K562 (cell line): ENCODE results near the gene SAXO1. TPM values are rescaled to one million over a fixed set of nuclear protein-coding genes. Genes with fewer than 3 reads are reported as not detected.
"Not testable (repeated sequence)": the region's sequence is repeated elsewhere in the genome, so short reads cannot be mapped to it uniquely, and the experiment has no call there.

ENCODE experiments used
- ATAC-seq: fragments of 200-7000 bp; cut with Tn5 transposase; 3 replicates; pipeline ENCODE4 v1.9.1; 2020; ENCODE audit warnings: moderate library complexity
- BruUV-seq: library from RNA; stranded (reverse); fragments of 400-500 nt; replicated peaks from 2 replicates; lab custom pipeline; 2021; lab: Mats Ljungman, UMichigan
- CTCF ChIA-PET: fragments of 300-600 bp; formaldehyde crosslinking; extraction: SDS; loops from one replicate; lab custom pipeline; 2021; ENCODE audit warnings: low intra/inter-chr PET ratio; lab: Yijun Ruan, JAX
- POLR2A ChIA-PET: fragments of 300-600, 350-650 bp; sonication (Branson Sonifier 250); formaldehyde crosslinking; extraction: SDS; loops from one replicate; lab custom pipeline; 2021; ENCODE audit warnings: antibody characterized with exemption, inconsistent platforms; lab: Yijun Ruan, JAX
- DNase-seq, 4 experiments: peaks; one replicate each; pipeline versions ENCODE4 v3.0.0 to v3.0.0-alpha.2; 2011 to 2018; ENCODE audit warnings: low spot score in 3 of 4, mixed read lengths in 3 of 4; ENCODE audit errors: extremely low read depth in 1 of 4
- FAIRE-seq: peaks from 2 replicates; lab custom pipeline; 2011; peaks lifted over from hg19 to GRCh38; lab: Jason Lieb, UNC
- H2AFZ ChIP-seq: 2 replicates; pipeline ENCODE4 v1.6.0; 2011; ENCODE audit warnings: low read depth, low read length, control low read depth, inconsistent platforms
- H3K27ac ChIP-seq: fragments of 200-600 bp; 3 replicates; pipeline ENCODE4 v1.8.0; 2011; ENCODE audit warnings: low read depth, mild to moderate bottlenecking, control low read depth, inconsistent platforms, low read length, moderate library complexity, mixed read lengths; ENCODE audit errors: extremely low read depth
- H3K27me3 ChIP-seq, 2 experiments: fragments of 300-600 bp in 1 of 2; 2 replicates in 1 of 2; 3 replicates in 1 of 2; pipeline versions ENCODE4 v1.6.0 to v1.8.0; 2011; ENCODE audit warnings: inconsistent platforms in 2 of 2, low read length in 2 of 2, mild to moderate bottlenecking in 1 of 2, mixed read lengths in 1 of 2, moderate library complexity in 1 of 2; ENCODE audit not compliant: control insufficient read depth in 2 of 2, insufficient read depth in 2 of 2
- H3K36me3 ChIP-seq: fragments of 300-600 bp; 3 replicates; pipeline ENCODE4 v1.8.0; 2011; ENCODE audit warnings: mild to moderate bottlenecking, low read length, inconsistent platforms; ENCODE audit not compliant: control insufficient read depth, insufficient read depth
- H3K4me1 ChIP-seq, 2 experiments: fragments of 200-600 bp in 1 of 2; replicated peaks in 1 of 2; 2 replicates in 1 of 2; 3 replicates in 1 of 2; pipeline versions ENCODE4 v1.5.1 to v1.8.0; 2011; ENCODE audit warnings: inconsistent platforms in 2 of 2, low read length in 2 of 2, mild to moderate bottlenecking in 1 of 2, mixed read lengths in 1 of 2, moderate library complexity in 1 of 2; ENCODE audit not compliant: control insufficient read depth in 2 of 2, insufficient read depth in 2 of 2
- H3K4me2 ChIP-seq: 2 replicates; pipeline ENCODE4 v1.6.1; 2011; ENCODE audit warnings: low read length, control low read depth, inconsistent platforms, mixed read lengths; ENCODE audit not compliant: insufficient read depth
- H3K4me3 ChIP-seq: fragments of 200-600 bp; sonication (generic), shearing (Covaris generic); 2 replicates; pipeline ENCODE4 v1.5.1; 2016; ENCODE audit warnings: control low read depth, inconsistent platforms
- H3K79me2 ChIP-seq: fragments of 200-600 bp; 3 replicates; pipeline ENCODE4 v1.8.0; 2011; ENCODE audit warnings: low read length, inconsistent platforms; ENCODE audit not compliant: control insufficient read depth, insufficient read depth
- H3K9ac ChIP-seq, 2 experiments: 2 replicates each; pipeline versions ENCODE4 v1.6.0 to v1.6.1; 2011; ENCODE audit warnings: low read depth in 2 of 2, low read length in 2 of 2, control low read depth in 1 of 2, inconsistent platforms in 1 of 2, mild to moderate bottlenecking in 1 of 2, mixed read lengths in 1 of 2; ENCODE audit not compliant: insufficient read depth in 1 of 2
- H3K9me1 ChIP-seq: one replicate; pipeline ENCODE4 v1.6.0; 2011; ENCODE audit warnings: inconsistent platforms, mild to moderate bottlenecking, low read length, moderate library complexity; ENCODE audit not compliant: control insufficient read depth, insufficient read depth
- H3K9me3 ChIP-seq: replicated peaks from 2 replicates; pipeline ENCODE4 v1.5.1; 2011; ENCODE audit warnings: low read depth, low read length, inconsistent platforms; ENCODE audit not compliant: control insufficient read depth, insufficient read depth
- H4K20me1 ChIP-seq: replicated peaks from 2 replicates; pipeline ENCODE4 v1.6.1; 2011; ENCODE audit warnings: low read length, inconsistent platforms, mixed read lengths; ENCODE audit not compliant: control insufficient read depth, insufficient read depth
- ATF3 ChIP-seq, 2 experiments: fragments of 450-650 bp in 1 of 2; sonication (generic) in 1 of 2; formaldehyde crosslinking in 1 of 2; IDR thresholded peaks in 1 of 2; conservative IDR thresholded peaks in 1 of 2; 2 replicates each; pipeline versions ENCODE4 v1.6.1 to v1.8.1; 2016 to 2023; ENCODE audit warnings: mild to moderate bottlenecking in 2 of 2, moderate library complexity in 2 of 2, inconsistent platforms in 1 of 2, missing genetic modification reagents in 1 of 2
- CCNT2 ChIP-seq: IDR thresholded peaks from 2 replicates; pipeline ENCODE4 v1.6.1; 2011; ENCODE audit warnings: borderline replicate concordance, low read depth, mild to moderate bottlenecking, moderate library complexity, mixed read lengths, low read length; ENCODE audit not compliant: insufficient read length; ENCODE audit errors: extremely low read depth
- ESRRB ChIP-seq: fragments of 250-450 bp; sonication (Bioruptor Pico); IDR thresholded peaks from 2 replicates; pipeline ENCODE4 v1.5.0; 2020; ENCODE audit warnings: mild to moderate bottlenecking, moderate library complexity, borderline replicate concordance
- WGBS: fragments of 100-300 bp; shearing (Covaris generic); methylation state at CpG from one replicate; pipeline ENCODE4 v1.1.6; 2016; ENCODE audit warnings: low coverage, mixed read lengths; ENCODE audit not compliant: insufficient coverage; ENCODE audit errors: missing lambda C conversion rate; 5-methylcytosine and 5-hydroxymethylcytosine counted together
- in situ Hi-C: fragments of 300-500 bp; cut with MboI; formaldehyde crosslinking; loops from 4 replicates; pipeline ENCODE4 v1.15.0; 2018; ENCODE audit warnings: inconsistent platforms, mixed read lengths
- intact Hi-C: fragments of 100-400 bp; cut with micrococcal nuclease; formaldehyde crosslinking; loops from 2 replicates; pipeline ENCODE4 v1.14.2; 2022
- polyA plus RNA-seq, 8 experiments: library from polyadenylated mRNA; depleted of rRNA in 4 of 8; stranded (reverse) in 5 of 8; unstranded in 3 of 8; fragments of >200 nt; fragmentation: Nextera tagmentation in 2 of 8; fragmentation: Illumina TruSeq in 1 of 8; extraction: Ambion mirVana in 2 of 8; extraction: Trizol in 1 of 8; gene quantifications; 2 replicates each; pipeline versions ENCODE4 v1.2.1 to v1.2.3, GENCODE V29; 2011 to 2014; ENCODE audit warnings: inconsistent platforms in 1 of 8, missing spikeins in 1 of 8
- total RNA-seq, 7 experiments: library from RNA; depleted of rRNA in 6 of 7; stranded (reverse); fragments of >200 nt in 6 of 7; fragmentation: Illumina TruSeq in 2 of 7; extraction: Trizol in 2 of 7; gene quantifications; 2 replicates each; pipeline versions ENCODE4 v1.2.1 to v1.2.3, GENCODE V29; 2011 to 2021; ENCODE audit warnings: low replicate concordance in 1 of 7

The SAXO1 gene
- total and polyA plus RNA-seq, 9 of the 15 experiments (the other 6 are each of a cell fraction or from before 2014, with no cell fraction given) = 0.04 TPM; not detected in 8

DNA sequence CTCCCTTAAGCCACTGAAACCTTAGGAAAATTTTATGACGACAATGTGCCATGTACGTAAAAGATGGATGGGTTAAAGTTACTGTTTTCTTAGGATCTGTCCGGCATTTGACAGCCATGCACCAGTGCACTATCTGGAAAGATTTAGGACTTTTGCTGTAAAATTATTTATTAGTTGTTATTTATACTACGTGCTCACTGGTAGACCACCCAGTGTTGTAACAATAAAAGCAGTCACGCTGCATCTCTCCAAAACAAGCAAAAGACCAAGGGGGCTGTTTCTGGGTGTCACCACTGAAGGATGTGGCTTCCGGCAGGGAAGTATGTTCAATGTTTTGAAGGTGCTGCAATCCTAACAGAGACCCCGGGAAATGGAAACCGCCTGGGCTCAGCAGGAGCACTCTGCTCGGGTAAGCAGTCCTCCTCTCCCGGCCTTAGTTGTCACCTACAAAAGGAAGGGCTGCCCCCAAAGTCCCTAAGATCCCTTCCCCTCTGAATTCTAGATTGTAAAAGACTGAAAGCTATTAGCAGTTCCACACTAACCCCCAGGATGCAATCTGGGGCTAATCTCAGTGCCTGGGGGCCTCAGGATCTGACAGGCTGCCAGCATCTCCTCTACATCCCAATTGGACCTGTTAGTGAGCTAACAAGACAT is 38.6 kb downstream of the SAXO1 start (continued):
- TF ChIP-seq ATF3 (IDR thresholded peaks at IDR 0.05) (no peak), ATF3 (CRISPR knock-in tag; conservative IDR thresholded peaks at IDR 0.05) (no peak), ESRRB (CRISPR knock-in tag) (no peak), CCNT2 (no peak)
- TF ChIP-seq, all 486 proteins: peak for 0

- in situ Hi-C loops, BruUV-seq: not testable (repeated sequence)
Observed at GRCh38 chr9:18991197-18991596, 41.8 kb downstream of the SAXO1 start.

More at GRCh38 chr9:18991197-18991596, 41.8 kb downstream of the SAXO1 start:
- CTCF ChIA-PET, H3K36me3 ChIP-seq, FAIRE-seq, H3K27ac ChIP-seq, DNase-seq, H3K9me1 ChIP-seq, H3K9me3 ChIP-seq, H3K4me3 ChIP-seq, ATAC-seq, POLR2A ChIA-PET, H3K79me2 ChIP-seq, H4K20me1 ChIP-seq, intact Hi-C loops, H3K9ac ChIP-seq, H3K4me1 ChIP-seq, H2AFZ ChIP-seq, H3K4me2 ChIP-seq, H3K27me3 ChIP-seq: not testable (repeated sequence)
- 21% methylated on average over 4 of the region's 4 CpGs for WGBS
